ENCODE results near the gene ENOX1. TPM values are rescaled to one million over a fixed set of nuclear protein-coding genes. Genes with fewer than 3 reads are reported as not detected.

The ENOX1 gene
- total and polyA plus RNA-seq, 2 of the 8 experiments (the other 6 are each of a cell fraction or from before 2014, with no cell fraction given) = 0.23 to 0.37 TPM

DNA sequence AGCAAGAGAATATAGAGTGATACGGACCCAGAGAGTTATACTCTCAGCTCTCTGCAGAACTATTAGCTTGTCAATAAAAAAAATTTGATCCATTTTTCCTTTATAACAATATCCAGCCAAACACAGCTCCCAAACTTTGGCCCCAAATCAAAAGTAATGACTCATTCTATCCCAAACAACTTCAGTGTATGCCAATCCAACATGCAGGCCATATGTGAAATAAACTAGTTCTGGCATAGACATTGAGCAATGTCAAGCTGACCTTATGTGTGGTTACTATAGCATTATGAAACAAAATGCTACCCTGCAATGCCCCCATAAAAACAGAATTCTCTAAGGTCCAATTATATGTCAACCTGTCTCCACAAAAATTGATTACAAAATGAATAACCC lies 553.9 kb downstream of the ENOX1 start:
- CTCF ChIA-PET (ENCODE audit: partially characterized antibody) = no interaction called here
- H3K27ac ChIP-seq (ENCODE audit: low read depth, low read length) = no peak overlapping the region

More for the DNA sequence above, 553.9 kb downstream of the ENOX1 start:
- DNase-seq (ENCODE audit: low read depth in 1 of 2, low spot score in 2 of 2) = no peak
- Histone ChIP-seq H2BK20ac (ENCODE audit: low read length) (no peak overlapping the region), H3K9ac (replicated peaks in 1 of 4; ENCODE audit: extremely low read depth in 1 of 4, low read depth in 3 of 4, low read length in 3 of 4) (no peak overlapping the region), H3K23me2 (ENCODE audit: low read depth, low read length) (no peaks in the 10 kb centered on the region), H2AFZ (ENCODE audit: low read length) (no peak overlapping the region), H2AK5ac (ENCODE audit: low read depth, low read length) (no peak overlapping the region), H3K4me1 (replicated peaks in 1 of 4; ENCODE audit: control insufficient read depth in 3 of 4, insufficient read depth in 4 of 4, low read length in 3 of 4) (no peaks in the 10 kb centered on the region), H3K14ac (ENCODE audit: insufficient read length) (no peak overlapping the region), H3K27me3 (replicated peaks in 1 of 4; ENCODE audit: control insufficient read depth in 3 of 4, extremely low read depth in 1 of 4, insufficient read depth in 3 of 4, low read length in 3 of 4) (no peaks in the 10 kb centered on the region), H3K23ac (ENCODE audit: insufficient read length) (no peak overlapping the region), H3K4ac (replicated peaks; ENCODE audit: insufficient read length, low read depth, low read length) (no peak overlapping the region), H4K20me1 (replicated peaks in 1 of 2; ENCODE audit: control insufficient read depth in 1 of 2, insufficient read depth in 2 of 2, low read length in 2 of 2) (no peaks in the 10 kb centered on the region), H4K8ac (ENCODE audit: extremely low read depth, insufficient read depth, low read length) (no peak overlapping the region), H2BK15ac (ENCODE audit: low read length) (no peak overlapping the region), H2BK5ac (ENCODE audit: low read depth, low read length) (no peak overlapping the region), H3K4me3 (ENCODE audit: extremely low read depth in 1 of 4, insufficient read depth in 2 of 4, low read depth in 3 of 4, low read length in 4 of 4) (no peak overlapping the region), H4K5ac (ENCODE audit: insufficient read length, low read depth, low read length) (no peak overlapping the region), H3K56ac (replicated peaks; ENCODE audit: insufficient read length, low read depth, low read length) (no peak overlapping the region), H3K79me2 (ENCODE audit: control insufficient read depth in 1 of 2, insufficient read depth in 2 of 2, low read length in 2 of 2) (no peaks in the 10 kb centered on the region), H3K9me3 (ENCODE audit: insufficient read depth in 2 of 2, low read depth in 1 of 2, low read length in 1 of 2) (no peaks in the 10 kb centered on the region), H3K4me2 (ENCODE audit: insufficient read depth in 1 of 2, low read depth in 2 of 2, low read length in 2 of 2) (no peak overlapping the region), H2BK12ac (ENCODE audit: low read depth, low read length) (no peak overlapping the region), H2BK120ac (replicated peaks; ENCODE audit: low read depth, low read length) (no peak overlapping the region), H3K79me1 (ENCODE audit: low read depth, low read length) (no peaks in the 10 kb centered on the region), H3K36me3 (ENCODE audit: control insufficient read depth in 2 of 4, insufficient read depth in 4 of 4, low read length in 3 of 4) (no peaks in the 10 kb centered on the region), H3K18ac (ENCODE audit: extremely low read depth, low read length) (no peak overlapping the region), H4K91ac (replicated peaks; ENCODE audit: insufficient read length, low read length) (no peak overlapping the region)
- POLR2A ChIA-PET (ENCODE audit: partially characterized antibody) = no interaction called here
- no peak for FAIRE-seq
- 81% methylated on average over 1 of the region's 1 CpG; no CpG with 5 or more reads in 1 of the 2 experiments for WGBS, 2 experiments (ENCODE audit: extremely low coverage in 1 of 2, insufficient coverage in 1 of 2, insufficient read length in 1 of 2, insufficient replicate concordance in 2 of 2, low coverage in 1 of 2, low lambda C conversion rate in 2 of 2, missing lambda C conversion rate in 1 of 2)
- no peak for TF ChIP-seq POLR2A (IDR thresholded peaks at IDR 0.05; ENCODE audit: control extremely low read depth in 1 of 2, low read depth in 2 of 2, low read length in 2 of 2)
- TF ChIP-seq, protein P1, sequence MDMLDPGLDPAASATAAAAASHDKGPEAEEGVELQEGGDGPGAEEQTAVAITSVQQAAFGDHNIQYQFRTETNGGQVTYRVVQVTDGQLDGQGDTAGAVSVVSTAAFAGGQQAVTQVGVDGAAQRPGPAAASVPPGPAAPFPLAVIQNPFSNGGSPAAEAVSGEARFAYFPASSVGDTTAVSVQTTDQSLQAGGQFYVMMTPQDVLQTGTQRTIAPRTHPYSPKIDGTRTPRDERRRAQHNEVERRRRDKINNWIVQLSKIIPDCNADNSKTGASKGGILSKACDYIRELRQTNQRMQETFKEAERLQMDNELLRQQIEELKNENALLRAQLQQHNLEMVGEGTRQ (IDR thresholded peaks at IDR 0.05; ENCODE audit: low read length) = no peak
- TF ChIP-seq BACH1 (IDR thresholded peaks at IDR 0.05; ENCODE audit: low read length) = no peak
- TF ChIP-seq CTCF (IDR thresholded peaks at IDR 0.05; ENCODE audit: control extremely low read depth in 1 of 3, insufficient read depth in 1 of 3, low read depth in 1 of 3, low read length in 3 of 3) = no peak
- no peak for TF ChIP-seq SP4 (IDR thresholded peaks at IDR 0.05; ENCODE audit: low read length)
- TF ChIP-seq SUZ12 (IDR thresholded peaks at IDR 0.05; ENCODE audit: low read length) = no peak
- no peak for TF ChIP-seq NANOG (IDR thresholded peaks at IDR 0.05; ENCODE audit: insufficient read depth, low read depth, low read length, poor library complexity, severe bottlenecking)
- no peak for TF ChIP-seq CREB1 (IDR thresholded peaks at IDR 0.05)
- TF ChIP-seq TAF1 (IDR thresholded peaks at IDR 0.05; ENCODE audit: low read depth, low read length) = no peak

Measured in H1 (cell line).